HG02610 (cell line): Measurements from ENCODE around the gene SART1.
"Not testable (repeated sequence)": the region's sequence is repeated elsewhere in the genome, so short reads cannot be mapped to it uniquely, and the experiment has no call there.

Experiments
- ATAC-seq: cut with Tn5 transposase; IDR thresholded peaks from one replicate; pipeline ENCODE4 v1.9.1; 2021; ENCODE audit warnings: mild to moderate bottlenecking, moderate library complexity; ENCODE audit not compliant: unreplicated experiment

The SART1 gene

GRCh38 chr11:66014804-66015453 is 53.4 kb downstream of the SART1 start:
- ATAC-seq = no peak

DNA sequence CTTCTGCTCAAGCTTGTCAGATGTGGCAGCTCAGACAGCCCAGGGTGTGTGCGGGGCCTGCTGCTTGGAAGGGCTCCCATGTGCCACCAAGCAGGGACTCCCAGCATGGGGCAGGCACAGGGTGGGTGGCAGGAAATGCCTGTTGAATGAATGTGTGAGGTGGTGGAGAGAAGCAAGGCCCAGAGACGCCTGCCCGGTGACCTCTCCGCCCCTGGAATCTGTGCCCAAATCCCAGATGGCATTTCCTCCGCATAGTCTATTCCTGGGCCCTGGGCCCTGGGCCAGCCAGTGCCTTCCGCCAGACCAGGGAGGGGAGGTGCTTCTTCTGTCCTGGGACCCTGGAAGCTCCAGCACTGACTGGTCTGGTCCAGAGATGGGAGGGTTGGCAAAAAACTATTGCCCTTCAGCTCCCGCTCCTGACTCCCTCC is 53.9 kb downstream of the SART1 start:
- ATAC-seq = no peak

GRCh38 chr11:66015936-66016792 is 54.6 kb downstream of the SART1 start:
- ATAC-seq = no peak

GRCh38 chr11:66016793-66017177 is 55.3 kb downstream of the SART1 start:
- no peak for ATAC-seq

- ATAC-seq = no peak
Observed at GRCh38 chr11:66017321-66017720, 55.8 kb downstream of the SART1 start.

DNA sequence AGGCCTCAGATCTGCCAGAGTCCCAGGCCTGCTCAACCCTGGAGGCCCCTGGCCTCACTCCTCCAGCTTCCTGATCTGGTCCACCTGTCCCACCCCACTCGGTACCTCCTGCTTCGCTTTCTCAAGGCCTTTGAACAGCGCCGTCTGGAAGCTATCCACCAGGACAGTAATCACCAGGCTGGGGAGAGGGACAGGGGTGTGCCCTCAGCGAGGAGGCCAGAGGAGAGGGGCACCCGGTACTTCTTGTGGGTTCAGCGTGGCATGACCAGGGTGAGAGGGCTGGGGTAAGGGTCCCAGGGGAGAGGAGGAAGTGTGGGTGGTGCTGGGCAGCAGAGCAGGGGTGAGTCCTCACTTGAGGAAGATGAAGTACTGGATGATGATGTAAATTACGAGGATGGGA is 58.7 kb downstream of the SART1 start:
- ATAC-seq = no peak

GRCh38 chr11:66020618-66021357 is 59.3 kb downstream of the SART1 start:
- ATAC-seq = no peak

DNA sequence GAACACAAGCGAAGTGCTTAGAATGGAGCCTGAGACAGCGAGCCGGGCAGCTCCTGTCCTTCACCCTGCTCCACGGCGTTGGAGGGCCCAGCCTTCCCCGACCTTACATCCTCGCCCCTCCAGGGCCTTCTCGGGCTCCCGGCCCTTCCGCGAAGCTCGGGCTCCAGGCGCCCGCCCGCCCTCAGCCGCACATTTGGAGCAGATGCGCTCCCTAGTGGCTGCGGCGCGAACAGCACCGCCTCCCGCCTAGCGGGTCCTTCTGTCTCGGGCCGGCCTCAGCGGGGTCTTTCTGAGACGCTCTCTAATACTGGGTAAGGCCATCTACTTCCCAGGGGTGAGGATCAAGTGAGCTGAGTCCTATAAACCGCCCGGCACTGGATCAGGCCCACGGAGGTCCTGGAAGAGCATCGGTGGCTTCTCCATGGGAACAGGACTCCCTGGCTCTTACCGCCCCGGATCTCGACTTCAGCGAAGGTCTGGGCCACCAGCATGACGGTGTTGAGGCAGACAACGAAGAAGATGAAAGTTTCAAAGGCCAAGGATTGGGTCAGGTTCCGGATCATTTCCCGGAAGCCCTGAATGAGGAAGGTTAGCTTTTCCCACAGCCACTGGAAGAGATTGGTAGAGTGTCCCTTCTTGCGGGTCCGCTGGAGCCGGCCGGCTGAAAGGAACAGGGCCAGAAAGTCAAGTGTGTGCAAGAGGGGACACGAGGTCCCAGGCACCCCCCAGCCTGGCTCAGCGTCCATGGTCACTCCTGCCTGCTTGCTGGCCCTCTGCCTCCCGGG is 61.1 kb downstream of the SART1 start:
- no peak for ATAC-seq

DNA sequence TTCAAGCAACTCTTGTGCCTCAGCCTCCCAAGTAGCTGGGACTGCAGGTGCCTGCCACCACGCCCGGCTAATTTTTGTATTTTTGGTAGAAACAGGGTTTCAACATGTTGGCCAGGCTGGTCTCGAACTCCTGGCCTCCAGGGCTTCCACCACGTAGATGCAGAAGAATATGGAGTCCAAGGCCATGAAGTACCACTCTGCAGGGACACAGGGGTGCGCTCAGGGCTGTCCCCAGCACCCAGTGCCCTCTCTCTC is 61.6 kb downstream of the SART1 start:
- ATAC-seq = not testable (repeated sequence)

- no peak for ATAC-seq
Observed at GRCh38 chr11:66026017-66026529, 64.5 kb downstream of the SART1 start, which contains the start of gene CATSPER1. TSS of gene CATSPER1 (minus strand) at chr11:66026479. CDS start at chr11:66026379, 100 bp downstream.
